Calu3 (cell line): ENCODE measurements around the gene IGSF3. TPM values are rescaled to one million over a fixed set of nuclear protein-coding genes. Genes with fewer than 3 reads are reported as not detected.
A peak's percentile ranks its signal among the peaks of the same experiment; 100 is the strongest.

ENCODE experiments used
- BruUV-seq: library from RNA; stranded (reverse); fragments of 400-500 nt; replicated peaks from 2 replicates; lab custom pipeline; 2021; lab: Mats Ljungman, UMichigan
- CTCF ChIA-PET: fragments of 300-600 bp; sonication (Branson Sonifier 250); formaldehyde crosslinking; loops from one replicate; lab custom pipeline; 2022; ENCODE audit warnings: antibody characterized with exemption; lab: Charles Lee
- DNase-seq: peaks from one replicate; pipeline ENCODE4 v3.0.0; 2022
- H3K27ac Mint-ChIP-seq: one replicate; pipeline ENCODE4 v1.8.0; 2022; ENCODE audit warnings: mixed read lengths; ENCODE audit not compliant: unreplicated experiment
- H3K27me3 Mint-ChIP-seq: one replicate; pipeline ENCODE4 v1.8.0; 2022; ENCODE audit warnings: mixed read lengths; ENCODE audit not compliant: unreplicated experiment
- H3K36me3 Mint-ChIP-seq: one replicate; pipeline ENCODE4 v1.8.0; 2022; ENCODE audit warnings: mild to moderate bottlenecking, moderate library complexity, mixed read lengths; ENCODE audit not compliant: insufficient read depth, unreplicated experiment
- H3K4me1 Mint-ChIP-seq: one replicate; pipeline ENCODE4 v1.8.0; 2022; ENCODE audit warnings: mild to moderate bottlenecking, low read depth, mixed read lengths; ENCODE audit not compliant: unreplicated experiment
- H3K4me3 Mint-ChIP-seq: one replicate; pipeline ENCODE4 v1.8.0; 2022; ENCODE audit warnings: mild to moderate bottlenecking, low read depth, moderate library complexity, mixed read lengths; ENCODE audit not compliant: unreplicated experiment
- H3K9me3 Mint-ChIP-seq: one replicate; pipeline ENCODE4 v1.8.0; 2022; ENCODE audit warnings: low read depth, mixed read lengths; ENCODE audit not compliant: unreplicated experiment
- intact Hi-C: fragments of 100-400 bp; cut with micrococcal nuclease; formaldehyde crosslinking; loops from one replicate; pipeline ENCODE4 v1.10.0; 2022; ENCODE audit not compliant: unreplicated experiment
- total RNA-seq: library from RNA; stranded (reverse); gene quantifications from 2 replicates; pipeline ENCODE4 v1.2.3, GENCODE V29; 2022
- TF ChIP-seq, protein P1 (sequence below): fragments of 200-600 bp; IDR thresholded peaks from one replicate; pipeline ENCODE4 v1.8.0; 2022; ENCODE audit warnings: antibody characterized with exemption; ENCODE audit not compliant: unreplicated experiment

Gene IGSF3
- total RNA-seq, 1 experiment from 2014 or later = 15.3 TPM

DNA sequence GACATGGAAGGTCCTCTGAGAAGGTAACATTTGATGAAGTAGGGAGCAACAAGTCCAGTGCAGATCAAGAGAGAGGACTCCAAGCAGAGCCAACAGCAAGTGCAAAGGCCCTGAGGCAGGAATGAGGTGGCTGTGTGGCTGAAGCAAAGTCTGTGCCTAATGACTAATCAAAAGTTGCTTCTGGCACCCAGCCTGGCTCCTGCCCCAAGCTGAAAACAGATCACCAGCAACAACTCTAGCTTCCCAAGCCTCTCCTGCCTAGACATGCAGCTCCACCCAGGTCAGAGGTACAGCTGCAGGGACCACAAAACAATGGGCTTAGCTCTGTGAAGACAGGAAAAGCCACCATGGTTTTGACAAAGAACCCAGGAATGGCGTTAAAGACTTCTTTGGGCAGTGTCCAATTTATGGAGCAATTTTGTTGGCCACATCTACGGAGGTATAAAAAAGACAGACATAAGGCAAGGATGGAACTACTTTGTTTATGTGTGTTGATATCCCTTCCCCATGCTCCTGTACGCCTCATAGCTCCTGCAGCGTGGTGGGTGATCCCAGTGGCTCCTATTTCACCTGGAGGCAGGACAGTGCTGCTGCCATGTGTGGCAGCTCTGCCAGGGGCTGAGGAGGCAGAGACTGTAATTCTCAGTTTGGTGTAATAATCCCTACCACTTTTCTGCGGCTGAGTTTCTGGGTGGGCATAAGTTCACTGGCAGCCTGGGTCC is 26.4 kb upstream of the IGSF3 start:
- H3K4me3 Mint-ChIP-seq = no peak overlapping the region
- peak; percentile 4 for DNase-seq
- no peaks in the 10 kb centered on the region for H3K27me3 Mint-ChIP-seq
- H3K27ac Mint-ChIP-seq = no peak overlapping the region
- CTCF ChIA-PET = interaction anchor here (0.5 kb wide), 1 partner anchor 8 kb away, joined by 4 read pairs; no protein-coding TSS in a partner anchor
- intact Hi-C loops = no loop called here
- BruUV-seq = no TSS peak
- TF ChIP-seq, protein P1, sequence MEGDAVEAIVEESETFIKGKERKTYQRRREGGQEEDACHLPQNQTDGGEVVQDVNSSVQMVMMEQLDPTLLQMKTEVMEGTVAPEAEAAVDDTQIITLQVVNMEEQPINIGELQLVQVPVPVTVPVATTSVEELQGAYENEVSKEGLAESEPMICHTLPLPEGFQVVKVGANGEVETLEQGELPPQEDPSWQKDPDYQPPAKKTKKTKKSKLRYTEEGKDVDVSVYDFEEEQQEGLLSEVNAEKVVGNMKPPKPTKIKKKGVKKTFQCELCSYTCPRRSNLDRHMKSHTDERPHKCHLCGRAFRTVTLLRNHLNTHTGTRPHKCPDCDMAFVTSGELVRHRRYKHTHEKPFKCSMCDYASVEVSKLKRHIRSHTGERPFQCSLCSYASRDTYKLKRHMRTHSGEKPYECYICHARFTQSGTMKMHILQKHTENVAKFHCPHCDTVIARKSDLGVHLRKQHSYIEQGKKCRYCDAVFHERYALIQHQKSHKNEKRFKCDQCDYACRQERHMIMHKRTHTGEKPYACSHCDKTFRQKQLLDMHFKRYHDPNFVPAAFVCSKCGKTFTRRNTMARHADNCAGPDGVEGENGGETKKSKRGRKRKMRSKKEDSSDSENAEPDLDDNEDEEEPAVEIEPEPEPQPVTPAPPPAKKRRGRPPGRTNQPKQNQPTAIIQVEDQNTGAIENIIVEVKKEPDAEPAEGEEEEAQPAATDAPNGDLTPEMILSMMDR = no peak
- no peaks in the 10 kb centered on the region for H3K4me1 Mint-ChIP-seq
- no peaks in the 10 kb centered on the region for H3K36me3 Mint-ChIP-seq
- no peaks in the 10 kb centered on the region for H3K9me3 Mint-ChIP-seq

DNA sequence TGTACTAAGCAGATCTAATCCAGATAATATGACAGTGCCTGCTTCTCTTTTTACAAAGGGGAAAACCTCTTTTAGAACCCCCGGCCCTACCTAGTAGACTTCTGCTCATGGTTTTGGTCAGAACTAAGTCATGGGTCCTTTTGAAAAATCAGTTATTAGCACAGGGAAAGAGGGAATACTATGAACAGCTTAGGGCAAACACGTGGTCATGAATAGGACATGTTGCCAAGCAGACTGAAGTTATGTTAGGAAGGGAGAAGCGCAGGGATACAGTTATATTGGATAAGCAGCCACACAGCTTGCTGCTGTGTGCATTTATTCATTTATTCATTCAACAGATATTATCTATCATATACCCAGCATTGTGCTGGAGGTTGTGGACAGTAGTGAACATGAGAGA is 25.3 kb upstream of the IGSF3 start:
- H3K4me3 Mint-ChIP-seq = no peak overlapping the region
- no TSS peak for BruUV-seq
- no peaks in the 10 kb centered on the region for H3K27me3 Mint-ChIP-seq
- peaks cover under 1% of the 10 kb centered on the region for H3K4me1 Mint-ChIP-seq
- DNase-seq = no peak
- intact Hi-C loops = no loop called here
- no peaks in the 10 kb centered on the region for H3K9me3 Mint-ChIP-seq
- no peaks in the 10 kb centered on the region for H3K36me3 Mint-ChIP-seq
- CTCF ChIA-PET = interaction anchor here (0.6 kb wide), 1 partner anchor 364 kb away, joined by 5 read pairs; no protein-coding TSS in a partner anchor
- H3K27ac Mint-ChIP-seq = no peak overlapping the region
- TF ChIP-seq, protein P1 = no peak

DNA sequence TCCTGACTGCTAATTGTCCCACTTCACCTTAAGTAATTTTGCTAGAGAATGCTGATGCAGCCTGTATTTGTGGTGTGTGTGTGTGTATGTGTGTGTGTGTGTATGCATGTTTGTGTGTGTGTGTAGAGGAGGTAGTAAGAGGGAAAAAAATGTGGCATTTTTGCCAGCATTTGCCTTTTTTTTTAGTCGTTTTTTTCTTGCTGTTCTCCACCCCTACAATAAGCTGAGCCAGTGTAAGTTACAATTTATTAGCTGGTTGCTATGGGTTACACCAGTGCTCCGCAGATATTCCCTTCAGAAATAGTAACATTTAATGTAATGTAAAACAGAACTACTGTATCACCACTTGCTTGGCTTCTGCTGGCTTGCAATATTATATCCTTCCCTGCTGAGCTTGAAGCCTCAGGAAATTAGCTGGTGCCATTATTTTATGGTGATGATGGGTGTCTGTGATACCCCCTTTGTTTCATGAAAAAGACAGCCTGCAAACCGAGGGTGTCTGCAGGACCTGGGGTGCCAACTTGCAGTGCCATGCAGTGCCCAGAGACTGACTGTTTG is 23.4 kb upstream of the IGSF3 start:
- no peak for DNase-seq
- Mint-ChIP-seq H3K4me1 (peaks cover 8% of the 10 kb centered on the region), H3K36me3 (no peaks in the 10 kb centered on the region), H3K4me3 (no peak overlapping the region), H3K9me3 (no peaks in the 10 kb centered on the region), H3K27me3 (no peaks in the 10 kb centered on the region), H3K27ac (no peak overlapping the region)
- intact Hi-C loops = no loop called here
- BruUV-seq = no TSS peak
- CTCF ChIA-PET = interaction anchor here (0.6 kb wide), 1 partner anchor 17 kb away, joined by 3 read pairs; no protein-coding TSS in a partner anchor
- TF ChIP-seq, protein P1 = no peak

DNA sequence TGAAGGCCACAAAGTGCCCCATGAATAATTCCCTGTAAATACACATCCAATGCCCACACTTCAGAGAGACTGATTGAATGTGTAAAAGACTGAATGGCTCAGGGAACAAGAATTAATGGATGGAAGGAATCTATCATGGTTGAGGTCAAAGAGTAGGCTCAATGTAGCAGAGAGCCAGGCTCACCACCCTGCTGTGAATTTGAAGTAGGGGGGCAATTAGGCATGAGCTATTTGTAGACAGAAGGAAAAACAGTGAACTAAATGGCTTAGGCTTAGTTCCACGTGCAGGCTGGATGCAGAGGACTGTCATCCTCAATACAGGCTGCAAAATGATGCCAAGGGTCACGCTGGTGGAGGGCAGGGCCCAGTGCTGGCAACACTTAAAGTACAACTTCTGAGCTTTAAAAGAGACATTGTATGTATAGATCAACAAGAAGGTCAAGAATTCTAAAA is 22.9 kb upstream of the IGSF3 start:
- Mint-ChIP-seq H3K27ac (no peak overlapping the region), H3K4me3 (no peak overlapping the region), H3K36me3 (no peaks in the 10 kb centered on the region), H3K27me3 (no peaks in the 10 kb centered on the region), H3K4me1 (peaks cover 8% of the 10 kb centered on the region), H3K9me3 (no peaks in the 10 kb centered on the region)
- intact Hi-C loops = no loop called here
- CTCF ChIA-PET = no interaction called here
- TF ChIP-seq, protein P1 = no peak
- DNase-seq = no peak
- BruUV-seq = no TSS peak
